AG04450 (cell line): ENCODE measurements around the gene DPY19L3. TPM values are rescaled to one million over a fixed set of nuclear protein-coding genes. Genes with fewer than 3 reads are reported as not detected.
"Not testable (repeated sequence)": the region's sequence is repeated elsewhere in the genome, so short reads cannot be mapped to it uniquely, and the experiment has no call there.

Source experiments
- CTCF ChIA-PET: fragments of 300-600, 350-600 bp; formaldehyde crosslinking; extraction: SDS; loops from one replicate; lab custom pipeline; 2022; ENCODE audit warnings: antibody characterized with exemption, inconsistent platforms; lab: Charles Lee
- POLR2A ChIA-PET: fragments of 350-600 bp; formaldehyde crosslinking; extraction: SDS; loops from one replicate; lab custom pipeline; 2021; ENCODE audit warnings: antibody characterized with exemption, inconsistent platforms; lab: Yijun Ruan, JAX
- DNase-seq: peaks from one replicate; pipeline ENCODE4 v3.0.0-alpha.2; 2011; ENCODE audit warnings: low read depth, low spot score
- H3K27ac ChIP-seq: one replicate; pipeline ENCODE4 v1.5.1; 2012; ENCODE audit warnings: low read depth, low read length, control low read depth
- H3K27me3 ChIP-seq: one replicate; pipeline ENCODE4 v1.6.0; 2012; ENCODE audit warnings: low read length; ENCODE audit not compliant: control insufficient read depth, insufficient read depth
- H3K4me3 ChIP-seq: 2 replicates; pipeline ENCODE4 v1.5.1; 2011; ENCODE audit warnings: mild to moderate bottlenecking, low read depth, low read length, control low read depth
- H3K9me3 ChIP-seq: 2 replicates; pipeline ENCODE4 v1.5.1; 2012; ENCODE audit warnings: low read length; ENCODE audit not compliant: control insufficient read depth, insufficient read depth
- CTCF ChIP-seq: IDR thresholded peaks from 2 replicates; pipeline ENCODE4 v1.5.1; 2011; ENCODE audit warnings: low read depth, low read length, control low read depth, inconsistent platforms
- polyA plus RNA-seq: library from polyadenylated mRNA; depleted of rRNA; stranded (reverse); fragments of >200 nt; gene quantifications from 2 replicates; pipeline ENCODE4 v1.2.3, GENCODE V29; 2011

DPY19L3 gene
- polyA plus RNA-seq, 1 experiment, result 39.2 TPM

- ChIA-PET POLR2A (no interaction called here), CTCF (no interaction called here)
- no peak for DNase-seq
- TF ChIP-seq CTCF, result no peak
- Histone ChIP-seq H3K4me3 (no peak overlapping the region), H3K27me3 (no peaks in the 10 kb centered on the region), H3K9me3 (no peaks in the 10 kb centered on the region), H3K27ac (no peak overlapping the region)
Measured at GRCh38 chr19:32436692-32437091, 31.1 kb downstream of the DPY19L3 start.

GRCh38 chr19:32437096-32437495, 31.5 kb downstream of the DPY19L3 start:
- Histone ChIP-seq H3K4me3 (no peak overlapping the region), H3K27ac (no peak overlapping the region), H3K27me3 (no peaks in the 10 kb centered on the region), H3K9me3 (no peaks in the 10 kb centered on the region)
- POLR2A ChIA-PET, result no interaction called here
- DNase-seq, result no peak
- TF ChIP-seq CTCF, result no peak
- CTCF ChIA-PET, result no interaction called here

- no peak for TF ChIP-seq CTCF
- ChIA-PET POLR2A (no interaction called here), CTCF (interaction anchor here (1.2 to 1.5 kb wide), 2 partner anchors 10 to 25 kb away, joined by 3 to 5 read pairs; no protein-coding TSS in a partner anchor)
- H3K9me3 ChIP-seq, result no peaks in the 10 kb centered on the region
- H3K27ac ChIP-seq, result no peak overlapping the region
- DNase-seq, result no peak
- no peaks in the 10 kb centered on the region for H3K27me3 ChIP-seq
- H3K4me3 ChIP-seq, result no peak overlapping the region
Measured at GRCh38 chr19:32438751-32439150, 33.2 kb downstream of the DPY19L3 start.

- no peaks in the 10 kb centered on the region for H3K27me3 ChIP-seq
- TF ChIP-seq CTCF, result no peak
- POLR2A ChIA-PET, result no interaction called here
- CTCF ChIA-PET, result interaction anchor here (1.1 kb wide), 1 partner anchor 103 kb away, joined by 4 read pairs; no protein-coding TSS in a partner anchor
- no peak overlapping the region for H3K27ac ChIP-seq
- no peak overlapping the region for H3K4me3 ChIP-seq
- H3K9me3 ChIP-seq, result no peaks in the 10 kb centered on the region
- no peak for DNase-seq
Measured at GRCh38 chr19:32442650-32443049, 37.1 kb downstream of the DPY19L3 start.

- H3K4me3 ChIP-seq, H3K9me3 ChIP-seq, H3K27ac ChIP-seq, H3K27me3 ChIP-seq, DNase-seq, POLR2A ChIA-PET: not testable (repeated sequence)
- CTCF ChIA-PET, result interaction anchor here (0.5 kb wide), 1 partner anchor 17 kb away, joined by 3 read pairs; no protein-coding TSS in a partner anchor
Measured at GRCh38 chr19:32447534-32447933, 42.0 kb downstream of the DPY19L3 start.
